Measurements from ENCODE around the gene BRME1.

Gene BRME1

DNA sequence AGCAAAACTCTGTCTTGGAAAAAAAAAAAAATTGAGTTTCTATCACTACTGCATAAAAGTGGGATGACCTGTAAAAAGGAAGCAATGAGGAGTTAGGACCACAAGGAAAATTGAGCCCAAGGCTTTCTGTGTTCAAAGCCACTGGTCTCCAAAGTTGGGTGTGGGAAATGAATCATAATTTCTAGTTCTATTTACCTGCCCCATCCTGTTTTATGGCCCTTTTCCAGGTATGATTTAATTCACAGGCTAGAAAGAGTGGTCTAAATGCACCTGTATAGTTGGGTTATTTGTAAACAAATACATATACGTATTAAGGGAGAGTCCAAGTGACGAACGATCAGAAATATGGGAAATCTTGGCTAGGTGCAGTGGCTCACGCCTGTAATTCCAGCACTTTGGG is 40.5 kb upstream of the BRME1 start:
- TF ChIP-seq, protein P1, sequence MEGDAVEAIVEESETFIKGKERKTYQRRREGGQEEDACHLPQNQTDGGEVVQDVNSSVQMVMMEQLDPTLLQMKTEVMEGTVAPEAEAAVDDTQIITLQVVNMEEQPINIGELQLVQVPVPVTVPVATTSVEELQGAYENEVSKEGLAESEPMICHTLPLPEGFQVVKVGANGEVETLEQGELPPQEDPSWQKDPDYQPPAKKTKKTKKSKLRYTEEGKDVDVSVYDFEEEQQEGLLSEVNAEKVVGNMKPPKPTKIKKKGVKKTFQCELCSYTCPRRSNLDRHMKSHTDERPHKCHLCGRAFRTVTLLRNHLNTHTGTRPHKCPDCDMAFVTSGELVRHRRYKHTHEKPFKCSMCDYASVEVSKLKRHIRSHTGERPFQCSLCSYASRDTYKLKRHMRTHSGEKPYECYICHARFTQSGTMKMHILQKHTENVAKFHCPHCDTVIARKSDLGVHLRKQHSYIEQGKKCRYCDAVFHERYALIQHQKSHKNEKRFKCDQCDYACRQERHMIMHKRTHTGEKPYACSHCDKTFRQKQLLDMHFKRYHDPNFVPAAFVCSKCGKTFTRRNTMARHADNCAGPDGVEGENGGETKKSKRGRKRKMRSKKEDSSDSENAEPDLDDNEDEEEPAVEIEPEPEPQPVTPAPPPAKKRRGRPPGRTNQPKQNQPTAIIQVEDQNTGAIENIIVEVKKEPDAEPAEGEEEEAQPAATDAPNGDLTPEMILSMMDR (IDR thresholded peaks at IDR 0.05; ENCODE audit: low read depth, low read length), result no peak
- no peak for DNase-seq (ENCODE audit: low read depth in 2 of 2)
- no peak overlapping the region for H3K4me3 ChIP-seq (replicated peaks in 1 of 2; ENCODE audit: low read depth in 2 of 2, low read length in 2 of 2)

DNA sequence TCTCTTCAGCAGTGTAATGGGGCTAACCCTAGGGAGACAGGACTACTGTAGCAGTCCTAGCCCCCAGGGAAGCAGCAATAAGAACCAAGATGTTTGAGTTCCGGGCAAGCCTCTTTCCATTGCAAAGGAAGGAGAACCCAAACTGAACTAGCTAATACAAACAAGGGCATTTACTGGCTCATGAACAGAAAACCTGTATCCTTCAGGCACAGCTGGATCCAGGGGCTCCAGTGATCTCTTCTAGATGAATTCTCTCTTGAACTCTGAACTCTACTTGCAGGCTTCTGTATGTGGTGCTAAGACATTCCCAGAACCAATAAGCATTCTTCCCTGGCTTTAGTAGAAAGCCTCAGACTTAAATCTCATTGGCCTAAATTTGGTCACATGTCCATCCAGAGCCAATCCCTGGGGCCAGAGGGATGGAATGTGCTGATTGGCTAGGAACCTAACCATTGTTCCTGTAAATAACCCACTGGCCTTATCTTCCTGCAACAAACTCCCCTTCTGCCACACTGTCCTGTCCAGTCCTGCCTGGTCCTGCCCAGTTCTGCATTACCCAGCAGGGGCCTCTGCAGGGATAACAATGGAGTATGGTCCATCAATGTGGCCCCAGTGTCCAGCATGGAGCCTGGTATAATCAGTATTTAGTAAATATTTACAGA is 36.2 kb upstream of the BRME1 start:
- TF ChIP-seq, protein P1 (IDR thresholded peaks at IDR 0.05; ENCODE audit: low read depth, low read length), result no peak
- no peak for DNase-seq (ENCODE audit: low read depth in 2 of 2)
- no peak overlapping the region for H3K4me3 ChIP-seq (replicated peaks in 1 of 2; ENCODE audit: low read depth in 2 of 2, low read length in 2 of 2)

DNA sequence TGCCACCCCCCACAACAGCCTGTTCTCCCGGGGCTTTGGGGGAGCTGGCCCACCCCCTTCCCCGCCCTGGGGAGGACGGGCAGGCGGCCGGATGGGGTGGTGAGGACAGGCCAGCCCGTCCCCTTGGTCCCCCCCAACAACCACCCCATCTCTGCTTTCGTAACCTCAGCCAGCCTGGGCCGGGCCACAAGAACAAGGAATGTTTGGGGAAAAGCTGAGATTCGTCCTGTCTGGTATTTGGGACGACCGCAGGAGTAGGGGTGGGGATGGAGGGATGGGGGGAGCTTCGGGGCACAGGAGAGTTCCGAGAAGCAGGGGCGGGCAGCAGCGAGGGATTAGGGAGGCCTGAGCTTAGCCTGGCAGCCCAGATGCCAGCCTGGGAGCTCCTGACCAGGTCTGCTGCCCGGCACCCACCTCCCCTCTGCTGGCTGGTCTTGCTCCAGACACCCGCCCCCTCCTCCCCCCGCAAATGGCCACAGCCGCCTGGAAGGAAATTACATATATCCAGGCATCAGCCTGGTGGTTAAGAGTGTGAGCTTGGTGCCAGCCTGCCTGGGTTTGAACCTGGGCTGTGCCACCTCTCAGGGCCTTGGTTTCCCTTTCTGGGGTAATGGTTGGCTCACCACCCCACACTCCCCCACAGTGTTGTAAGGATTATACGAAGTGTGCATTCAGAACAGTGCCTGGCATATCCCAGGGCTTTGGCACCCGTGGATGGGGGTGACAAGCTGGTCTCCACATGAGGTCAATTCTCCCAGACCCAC is 32.6 kb upstream of the BRME1 start, which contains the start of gene PODNL1:
Gene PODNL1 (minus strand): TSS at position 117 of the 764 bp plus-strand sequence. CDS start 236 bp downstream, outside the sequence.
- H3K4me3 ChIP-seq (replicated peaks in 1 of 2; ENCODE audit: low read depth in 2 of 2, low read length in 2 of 2), result peak within 1 kb of the TSS; percentile 33 to 51
- DNase-seq (ENCODE audit: low read depth in 2 of 2), result peak; percentile 43 to 84
- TF ChIP-seq, protein P1 (IDR thresholded peaks at IDR 0.05; ENCODE audit: low read depth, low read length), result no peak

DNA sequence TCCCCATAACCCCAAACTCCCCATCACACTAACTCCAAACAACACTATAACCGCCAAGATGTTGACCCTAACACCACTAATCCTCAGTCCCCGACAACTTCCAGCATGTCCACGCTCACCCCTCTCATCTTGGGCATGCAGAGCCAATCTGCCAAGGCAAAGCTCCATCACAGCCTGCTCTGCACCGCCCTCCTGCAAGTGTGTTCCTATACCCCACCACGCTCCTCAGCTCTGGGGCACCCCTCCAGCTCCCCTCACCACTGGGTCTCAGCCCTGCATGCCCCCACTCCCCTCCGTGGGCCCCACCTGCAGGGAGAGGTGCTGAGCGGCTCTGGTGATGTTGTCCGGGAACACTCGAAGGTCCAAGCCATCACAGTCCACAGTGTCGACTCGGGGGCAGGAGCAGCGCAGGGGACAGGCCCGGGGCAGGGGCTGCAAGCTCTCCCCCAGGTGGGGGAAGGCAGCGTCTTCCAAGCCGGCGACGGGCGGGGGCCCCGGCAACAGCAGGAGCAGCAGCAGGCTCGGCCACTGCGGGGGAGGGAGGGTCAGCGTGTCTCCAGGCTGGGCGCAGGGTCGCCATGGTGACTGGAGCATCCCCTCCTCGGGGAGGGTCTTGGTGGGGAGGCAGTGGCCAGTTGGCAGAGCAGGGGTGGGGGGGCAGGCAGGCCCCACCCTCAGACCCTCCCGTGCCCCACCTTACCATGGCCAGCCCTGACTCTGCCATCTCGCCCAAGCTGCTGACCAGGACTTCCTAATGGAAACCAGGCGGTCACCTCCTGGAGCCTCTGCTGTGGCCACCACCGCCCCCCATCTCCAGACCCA is 31.8 kb upstream of the BRME1 start:
- no peak for DNase-seq (ENCODE audit: low read depth in 2 of 2)
- H3K4me3 ChIP-seq (replicated peaks in 1 of 2; ENCODE audit: low read depth in 2 of 2, low read length in 2 of 2), result peak overlapping the region; percentile 33 to 51
- TF ChIP-seq, protein P1 (IDR thresholded peaks at IDR 0.05; ENCODE audit: low read depth, low read length), result no peak

DNA sequence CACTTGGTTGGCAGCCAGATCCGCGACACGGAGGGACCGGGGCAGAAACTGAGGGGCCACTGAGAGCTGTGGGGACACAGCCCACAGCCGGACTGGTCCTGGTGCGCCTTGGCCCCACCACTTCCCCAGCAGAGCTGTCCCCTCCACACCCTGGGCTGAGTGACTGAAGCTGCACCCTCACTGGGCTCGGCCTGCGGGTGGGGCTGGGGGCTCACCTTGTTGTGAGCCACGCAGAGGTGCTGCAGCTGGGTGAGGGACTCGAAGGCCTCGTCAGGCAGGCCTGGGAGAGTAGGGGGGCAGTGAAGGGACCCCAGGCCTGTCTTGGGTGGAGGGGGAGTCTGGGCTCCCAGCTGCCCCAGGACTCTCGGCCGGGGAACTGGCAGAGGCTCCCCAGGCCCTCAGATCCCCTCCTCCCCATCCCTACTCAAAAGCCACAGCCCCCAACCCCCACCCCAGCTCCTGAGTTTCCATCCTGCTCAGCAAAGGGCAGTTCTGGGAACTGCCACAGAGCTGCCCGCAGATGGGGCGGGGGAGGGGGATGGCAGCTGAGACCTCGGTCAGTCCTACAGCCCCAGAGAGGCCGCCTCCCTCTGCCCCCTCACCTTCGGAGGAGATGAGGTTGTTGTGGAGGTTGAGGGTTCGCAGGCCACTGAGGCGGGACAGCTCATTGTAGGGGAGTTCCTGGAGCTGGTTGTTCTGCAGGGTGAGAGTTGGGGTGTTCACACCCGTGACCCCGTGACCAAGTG is 30.0 kb upstream of the BRME1 start:
- TF ChIP-seq, protein P1 (IDR thresholded peaks at IDR 0.05; ENCODE audit: low read depth, low read length), result no peak
- DNase-seq (ENCODE audit: low read depth in 2 of 2), result peak in 1 of 2 donors; percentile 34
- no peak overlapping the region for H3K4me3 ChIP-seq (replicated peaks in 1 of 2; ENCODE audit: low read depth in 2 of 2, low read length in 2 of 2)

DNA sequence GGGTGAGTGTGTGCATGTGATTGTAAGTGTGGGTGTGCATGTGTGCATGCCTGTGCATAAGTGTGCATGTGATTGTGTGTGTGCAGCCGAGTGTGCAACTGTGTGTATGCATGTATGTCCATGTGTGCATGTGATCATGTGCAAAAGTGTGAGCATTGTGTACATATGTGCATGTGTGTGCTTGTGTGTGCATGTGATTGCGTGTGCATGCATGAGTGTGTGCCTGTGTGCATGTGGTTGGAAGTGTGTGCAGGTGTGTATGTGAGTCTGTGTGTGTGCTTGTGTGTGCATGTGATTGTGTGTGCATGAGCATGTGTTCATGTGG is 28.8 kb upstream of the BRME1 start:
- no peak for DNase-seq (ENCODE audit: low read depth in 2 of 2)
- TF ChIP-seq, protein P1 (IDR thresholded peaks at IDR 0.05; ENCODE audit: low read depth, low read length), result no peak
- H3K4me3 ChIP-seq (replicated peaks in 1 of 2; ENCODE audit: low read depth in 2 of 2, low read length in 2 of 2), result no peak overlapping the region

Data from cardiac fibroblast (primary cell).